ENCODE data around the gene SGPP1.

DNA sequence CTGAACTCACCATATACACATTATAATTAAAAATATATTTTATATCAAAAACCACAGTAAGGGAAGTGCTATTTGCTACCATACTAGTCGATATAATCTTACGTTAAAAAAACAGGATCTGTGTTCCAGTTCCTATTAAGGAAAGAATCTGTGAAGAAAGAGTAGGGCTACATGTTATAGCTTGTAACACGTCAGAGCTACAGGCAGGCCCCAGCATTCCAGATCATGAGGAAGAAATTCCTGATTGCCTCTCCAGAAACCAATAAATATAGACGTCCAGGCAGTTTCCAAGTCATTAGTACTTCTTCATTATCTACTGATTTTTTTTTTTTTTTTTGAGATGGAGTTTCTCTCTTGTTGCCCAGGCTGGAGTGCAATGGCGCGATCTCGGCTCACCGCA lies 20.6 kb downstream of the SGPP1 start:
- TF ChIP-seq, protein P1, sequence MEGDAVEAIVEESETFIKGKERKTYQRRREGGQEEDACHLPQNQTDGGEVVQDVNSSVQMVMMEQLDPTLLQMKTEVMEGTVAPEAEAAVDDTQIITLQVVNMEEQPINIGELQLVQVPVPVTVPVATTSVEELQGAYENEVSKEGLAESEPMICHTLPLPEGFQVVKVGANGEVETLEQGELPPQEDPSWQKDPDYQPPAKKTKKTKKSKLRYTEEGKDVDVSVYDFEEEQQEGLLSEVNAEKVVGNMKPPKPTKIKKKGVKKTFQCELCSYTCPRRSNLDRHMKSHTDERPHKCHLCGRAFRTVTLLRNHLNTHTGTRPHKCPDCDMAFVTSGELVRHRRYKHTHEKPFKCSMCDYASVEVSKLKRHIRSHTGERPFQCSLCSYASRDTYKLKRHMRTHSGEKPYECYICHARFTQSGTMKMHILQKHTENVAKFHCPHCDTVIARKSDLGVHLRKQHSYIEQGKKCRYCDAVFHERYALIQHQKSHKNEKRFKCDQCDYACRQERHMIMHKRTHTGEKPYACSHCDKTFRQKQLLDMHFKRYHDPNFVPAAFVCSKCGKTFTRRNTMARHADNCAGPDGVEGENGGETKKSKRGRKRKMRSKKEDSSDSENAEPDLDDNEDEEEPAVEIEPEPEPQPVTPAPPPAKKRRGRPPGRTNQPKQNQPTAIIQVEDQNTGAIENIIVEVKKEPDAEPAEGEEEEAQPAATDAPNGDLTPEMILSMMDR (conservative IDR thresholded peaks at IDR 0.05; ENCODE audit: low read length), result no peak
- TF ChIP-seq EZH2phosphoT487 (IDR thresholded peaks at IDR 0.05; ENCODE audit: borderline replicate concordance, low read depth, low read length), result no peak
